Vagina (tissue), 2 donors: ENCODE data around the gene RASGEF1C.

Experiments
- POLR2A ChIP-seq, 2 donors: fragments of 450-650 bp; IDR thresholded peaks; one replicate each; pipeline ENCODE4 v1.6.1; 2017; ENCODE audit warnings: antibody characterized with exemption in 2 of 2, mild to moderate bottlenecking in 2 of 2, moderate library complexity in 2 of 2
- TF ChIP-seq, protein P1 (sequence below), 3 experiments: fragments of 450-650 bp in 2 of 3; fragments of 200-600 bp in 1 of 3; sonication (generic) in 1 of 3; IDR thresholded peaks; one replicate each; pipeline ENCODE4 v1.5.1; 2017 to 2019; ENCODE audit warnings: antibody characterized with exemption in 3 of 3, mild to moderate bottlenecking in 2 of 3, moderate library complexity in 2 of 3

DNA sequence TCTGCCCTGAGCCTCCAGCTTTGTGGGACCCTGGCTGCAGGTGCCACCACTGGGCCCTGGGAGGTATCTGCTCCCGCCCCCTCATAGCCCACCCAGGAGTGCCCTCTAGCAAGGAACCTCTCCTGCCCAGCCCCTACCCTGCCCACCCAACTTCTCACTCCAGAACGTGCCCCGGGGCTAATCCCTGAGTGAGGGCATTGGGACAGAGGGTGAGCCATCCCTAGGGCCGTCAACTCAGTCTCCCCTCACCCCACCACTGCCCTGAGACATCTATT, 2.7 kb upstream of the RASGEF1C start:
- TF ChIP-seq POLR2A (IDR thresholded peaks at IDR 0.05), result no peak
- TF ChIP-seq, protein P1, sequence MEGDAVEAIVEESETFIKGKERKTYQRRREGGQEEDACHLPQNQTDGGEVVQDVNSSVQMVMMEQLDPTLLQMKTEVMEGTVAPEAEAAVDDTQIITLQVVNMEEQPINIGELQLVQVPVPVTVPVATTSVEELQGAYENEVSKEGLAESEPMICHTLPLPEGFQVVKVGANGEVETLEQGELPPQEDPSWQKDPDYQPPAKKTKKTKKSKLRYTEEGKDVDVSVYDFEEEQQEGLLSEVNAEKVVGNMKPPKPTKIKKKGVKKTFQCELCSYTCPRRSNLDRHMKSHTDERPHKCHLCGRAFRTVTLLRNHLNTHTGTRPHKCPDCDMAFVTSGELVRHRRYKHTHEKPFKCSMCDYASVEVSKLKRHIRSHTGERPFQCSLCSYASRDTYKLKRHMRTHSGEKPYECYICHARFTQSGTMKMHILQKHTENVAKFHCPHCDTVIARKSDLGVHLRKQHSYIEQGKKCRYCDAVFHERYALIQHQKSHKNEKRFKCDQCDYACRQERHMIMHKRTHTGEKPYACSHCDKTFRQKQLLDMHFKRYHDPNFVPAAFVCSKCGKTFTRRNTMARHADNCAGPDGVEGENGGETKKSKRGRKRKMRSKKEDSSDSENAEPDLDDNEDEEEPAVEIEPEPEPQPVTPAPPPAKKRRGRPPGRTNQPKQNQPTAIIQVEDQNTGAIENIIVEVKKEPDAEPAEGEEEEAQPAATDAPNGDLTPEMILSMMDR (IDR thresholded peaks at IDR 0.05), result no peak
